HepG2 (cell line): ENCODE measurements around the gene NPHP4. TPM values are rescaled to one million over a fixed set of nuclear protein-coding genes. Genes with fewer than 3 reads are reported as not detected.

ENCODE experiments used
- ATAC-seq: fragments of 200-7000 bp; cut with Tn5 transposase; 3 replicates; pipeline ENCODE4 v1.9.1; 2020; ENCODE audit warnings: mild to moderate bottlenecking, moderate library complexity
- BruUV-seq: library from RNA; stranded (reverse); fragments of 400-500 nt; replicated peaks from 2 replicates; lab custom pipeline; 2021; lab: Mats Ljungman, UMichigan
- CTCF ChIA-PET: fragments of 300-600 bp; formaldehyde crosslinking; extraction: SDS; loops from one replicate; lab custom pipeline; 2021; ENCODE audit warnings: low total read pairs, inconsistent platforms, low intra/inter-chr PET ratio; lab: Yijun Ruan, JAX
- POLR2A ChIA-PET: fragments of 350-600 bp; sonication (Branson Sonifier 250); formaldehyde crosslinking; loops from one replicate; lab custom pipeline; 2020; ENCODE audit warnings: antibody characterized with exemption, inconsistent platforms; lab: Yijun Ruan, JAX
- DNase-seq: peaks from one replicate; pipeline ENCODE4 v3.0.0-alpha.2; 2015; ENCODE audit warnings: low spot score
- FAIRE-seq: peaks from 3 replicates; lab custom pipeline; 2011; peaks lifted over from hg19 to GRCh38; lab: Jason Lieb, UNC
- H2AFZ ChIP-seq: one replicate; pipeline ENCODE4 v1.6.1; 2011; ENCODE audit warnings: low read length, inconsistent platforms
- H3K27ac ChIP-seq: fragments of 300-600 bp; 3 replicates; pipeline ENCODE4 v1.8.0; 2011; ENCODE audit warnings: mixed run types, mild to moderate bottlenecking, mixed read lengths, low read length, inconsistent platforms; ENCODE audit not compliant: insufficient read depth; ENCODE audit errors: extremely low read length
- H3K27me3 ChIP-seq, 2 experiments: fragments of 200-600 bp in 1 of 2; 2 replicates in 1 of 2; 3 replicates in 1 of 2; pipeline versions ENCODE4 v1.6.0 to v1.8.0; 2011; ENCODE audit warnings: low read length in 2 of 2, mild to moderate bottlenecking in 2 of 2, moderate library complexity in 2 of 2, inconsistent platforms in 1 of 2; ENCODE audit not compliant: insufficient read depth in 2 of 2, control insufficient read depth in 1 of 2
- H3K36me3 ChIP-seq, 2 experiments: fragments of 200-600 bp in 1 of 2; replicated peaks in 1 of 2; 2 replicates in 1 of 2; 3 replicates in 1 of 2; pipeline versions ENCODE4 v1.5.1 to v1.8.0; 2011; ENCODE audit warnings: low read length in 2 of 2, inconsistent platforms in 1 of 2; ENCODE audit not compliant: insufficient read depth in 2 of 2, control insufficient read depth in 1 of 2
- H3K4me1 ChIP-seq: 2 replicates; pipeline ENCODE4 v1.5.1; 2012; ENCODE audit warnings: low read length, inconsistent platforms; ENCODE audit not compliant: insufficient read depth
- H3K4me2 ChIP-seq: 2 replicates; pipeline ENCODE4 v1.6.0; 2011; ENCODE audit warnings: low read depth, low read length, inconsistent platforms
- H3K4me3 ChIP-seq, 3 experiments: fragments of 200-600 bp in 1 of 3; sonication (generic), shearing (Covaris generic) in 1 of 3; replicated peaks in 1 of 3; 2 replicates each; pipeline ENCODE4 v1.5.1; 2011 to 2016; ENCODE audit warnings: low read length in 3 of 3, inconsistent platforms in 2 of 3, low read depth in 2 of 3, mild to moderate bottlenecking in 2 of 3, control low read depth in 1 of 3, mixed read lengths in 1 of 3; ENCODE audit not compliant: insufficient read depth in 1 of 3
- H3K79me2 ChIP-seq: one replicate; pipeline ENCODE4 v1.6.1; 2011; ENCODE audit warnings: low read length, inconsistent platforms; ENCODE audit not compliant: insufficient read depth
- H3K9ac ChIP-seq: 2 replicates; pipeline ENCODE4 v1.6.0; 2011; ENCODE audit warnings: mild to moderate bottlenecking, low read depth, low read length, inconsistent platforms; ENCODE audit not compliant: insufficient read depth
- H3K9me3 ChIP-seq: 2 replicates; pipeline ENCODE4 v1.5.1; 2012; ENCODE audit warnings: mild to moderate bottlenecking, low read length
- H4K20me1 ChIP-seq: 2 replicates; pipeline ENCODE4 v1.6.0; 2011; ENCODE audit warnings: inconsistent platforms, mild to moderate bottlenecking, low read length, moderate library complexity; ENCODE audit not compliant: insufficient read depth
- BRCA1 ChIP-seq: sonication (generic); formaldehyde crosslinking; IDR thresholded peaks from 2 replicates; pipeline ENCODE4 v1.4.0; 2020; ENCODE audit warnings: missing genetic modification reagents
- HMGA1 ChIP-seq: sonication (generic); formaldehyde crosslinking; conservative IDR thresholded peaks from 2 replicates; pipeline ENCODE4 v1.4.0; 2020; ENCODE audit warnings: missing genetic modification reagents
- MAFF ChIP-seq: IDR thresholded peaks from 2 replicates; pipeline ENCODE4 v1.6.1; 2011; ENCODE audit warnings: low read depth, low read length, improper control_type of control experiment
- NFYC ChIP-seq: IDR thresholded peaks from 2 replicates; pipeline ENCODE4 v1.6.1; 2016; ENCODE audit warnings: missing genetic modification reagents, missing compliant biosample characterization
- PAX8 ChIP-seq: sonication (generic); formaldehyde crosslinking; IDR thresholded peaks from 2 replicates; pipeline ENCODE4 v1.8.0; 2022; ENCODE audit warnings: mild to moderate bottlenecking, missing genetic modification reagents, borderline replicate concordance
- RNF2 ChIP-seq: fragments of 450-650 bp; conservative IDR thresholded peaks from 2 replicates; pipeline ENCODE4 v1.6.1; 2016; ENCODE audit warnings: low read depth
- U2AF1 ChIP-seq: fragments of 200-400 bp; formaldehyde crosslinking; optimal IDR thresholded peaks from 2 replicates; pipeline ENCODE3; 2017; ENCODE audit warnings: mild to moderate bottlenecking, low read depth, low read length
- WIZ ChIP-seq: sonication (generic); formaldehyde crosslinking; IDR thresholded peaks from 2 replicates; pipeline ENCODE4 v1.5.1; 2020; ENCODE audit warnings: mild to moderate bottlenecking, missing genetic modification reagents
- ZKSCAN1 ChIP-seq: fragments of 150-350 bp; IDR thresholded peaks from 2 replicates; pipeline ENCODE4 v1.6.1; 2014; ENCODE audit warnings: low read length
- WGBS: methylation state at CpG from one replicate; pipeline ENCODE4 v1.1.6; 2017; ENCODE audit warnings: low lambda C conversion rate; 5-methylcytosine and 5-hydroxymethylcytosine counted together
- in situ Hi-C: cut with HindIII; loops from 2 replicates; pipeline ENCODE4 v1.10.0; 2017; ENCODE audit warnings: low pct_unique_long_range_greater_than_20kb; ENCODE audit not compliant: extremely low pct_ligation_motif_present
- intact Hi-C: fragments of 100-400 bp; cut with micrococcal nuclease; formaldehyde crosslinking; loops from one replicate; pipeline ENCODE4 v1.10.0; 2022; ENCODE audit not compliant: unreplicated experiment
- polyA plus RNA-seq, 8 experiments: library from polyadenylated mRNA; depleted of rRNA in 3 of 8; stranded (reverse) in 7 of 8; unstranded in 1 of 8; fragments of >200 nt; fragmentation: Illumina TruSeq in 4 of 8; extraction: Trizol in 4 of 8; gene quantifications; 2 replicates each; pipeline versions ENCODE4 v1.2.1 to v1.2.3, GENCODE V29; 2011 to 2016; ENCODE audit warnings: low read depth in 4 of 8, missing spikeins in 1 of 8, mixed read lengths in 1 of 8; ENCODE audit not compliant: insufficient read depth in 1 of 8
- total RNA-seq, 5 experiments: library from RNA; depleted of rRNA; stranded (reverse); fragments of >200 nt; fragmentation: Illumina TruSeq; extraction: Trizol; gene quantifications; 2 replicates each; pipeline ENCODE4 v1.2.3, GENCODE V29; 2016; ENCODE audit warnings: low read depth in 1 of 5
- TF ChIP-seq, protein P1 (sequence below), 2 experiments: sonication (generic) in 1 of 2; formaldehyde crosslinking in 1 of 2; IDR thresholded peaks; 2 replicates each; pipeline versions ENCODE4 v1.4.0 to v1.6.1; 2016 to 2020; ENCODE audit warnings: borderline replicate concordance in 1 of 2, low read depth in 1 of 2, mild to moderate bottlenecking in 1 of 2, missing genetic modification reagents in 1 of 2
- TF ChIP-seq, protein P2 (sequence below): sonication (generic); formaldehyde crosslinking; IDR thresholded peaks from 2 replicates; pipeline ENCODE4 v1.9.0; 2021; ENCODE audit warnings: missing genetic modification reagents, borderline replicate concordance

Gene NPHP4
- total and polyA plus RNA-seq, 2 of the 13 experiments (the other 11 are each of a cell fraction or from before 2014, with no cell fraction given) = 4.4 to 6.8 TPM

DNA sequence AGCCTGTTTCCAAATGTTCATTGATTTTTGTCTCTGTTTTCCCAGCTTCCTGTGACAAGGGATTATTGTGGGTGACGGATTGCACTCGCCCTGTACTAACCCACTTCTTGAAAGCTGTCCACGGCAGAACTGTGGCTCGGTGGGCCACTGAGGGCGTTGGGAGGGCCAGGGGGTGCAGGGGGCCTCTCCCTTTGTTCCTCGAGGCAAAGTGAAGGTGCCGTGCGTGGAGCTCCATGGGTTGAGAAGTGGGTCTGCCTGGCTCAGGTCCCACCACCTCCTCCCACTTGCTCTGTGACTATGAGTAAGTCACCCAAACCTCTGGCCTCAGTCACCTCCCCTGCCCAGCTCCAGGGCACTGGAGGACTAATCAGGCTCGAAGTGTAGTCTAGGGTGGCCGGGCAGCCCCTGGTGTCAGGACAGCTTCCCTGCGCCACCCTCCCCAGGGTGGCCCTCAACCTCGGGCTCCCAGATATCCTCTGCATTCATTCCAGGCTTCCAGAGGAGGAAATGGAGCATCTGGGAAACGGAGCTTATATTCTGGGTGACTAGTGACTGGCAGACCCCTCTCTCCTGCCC is 148.6 kb downstream of the NPHP4 start:
- no TSS peak for BruUV-seq
- H3K4me3 ChIP-seq = no peak overlapping the region
- no peak for ATAC-seq
- H2AFZ ChIP-seq = no peak overlapping the region
- ChIA-PET CTCF (no interaction called here), POLR2A (no interaction called here)
- no peaks in the 10 kb centered on the region for H4K20me1 ChIP-seq
- WGBS = 4% methylated on average over 9 of the region's 13 CpGs
- no peaks in the 10 kb centered on the region for H3K4me1 ChIP-seq
- no peak overlapping the region for H3K9ac ChIP-seq
- no peak for DNase-seq
- H3K27me3 ChIP-seq = peaks cover 8 to 46% of the 10 kb centered on the region in 2 experiments; a peak in 4 of 5 replicates
- no peak for FAIRE-seq
- no peaks in the 10 kb centered on the region for H3K36me3 ChIP-seq
- no peaks in the 10 kb centered on the region for H3K79me2 ChIP-seq
- in situ Hi-C loops (no loop called here), intact Hi-C loops (no loop called here)
- H3K4me2 ChIP-seq = no peak overlapping the region
- H3K9me3 ChIP-seq = no peaks in the 10 kb centered on the region
- no peak overlapping the region for H3K27ac ChIP-seq
- TF ChIP-seq RNF2 (no peak), MAFF (no peak), NFYC (CRISPR knock-in tag) (no peak), HMGA1 (CRISPR knock-in tag) (no peak), PAX8 (CRISPR knock-in tag) (no peak), ZKSCAN1 (no peak), BRCA1 (no peak), U2AF1 (no peak), WIZ (no peak)
- TF ChIP-seq, protein P1, sequence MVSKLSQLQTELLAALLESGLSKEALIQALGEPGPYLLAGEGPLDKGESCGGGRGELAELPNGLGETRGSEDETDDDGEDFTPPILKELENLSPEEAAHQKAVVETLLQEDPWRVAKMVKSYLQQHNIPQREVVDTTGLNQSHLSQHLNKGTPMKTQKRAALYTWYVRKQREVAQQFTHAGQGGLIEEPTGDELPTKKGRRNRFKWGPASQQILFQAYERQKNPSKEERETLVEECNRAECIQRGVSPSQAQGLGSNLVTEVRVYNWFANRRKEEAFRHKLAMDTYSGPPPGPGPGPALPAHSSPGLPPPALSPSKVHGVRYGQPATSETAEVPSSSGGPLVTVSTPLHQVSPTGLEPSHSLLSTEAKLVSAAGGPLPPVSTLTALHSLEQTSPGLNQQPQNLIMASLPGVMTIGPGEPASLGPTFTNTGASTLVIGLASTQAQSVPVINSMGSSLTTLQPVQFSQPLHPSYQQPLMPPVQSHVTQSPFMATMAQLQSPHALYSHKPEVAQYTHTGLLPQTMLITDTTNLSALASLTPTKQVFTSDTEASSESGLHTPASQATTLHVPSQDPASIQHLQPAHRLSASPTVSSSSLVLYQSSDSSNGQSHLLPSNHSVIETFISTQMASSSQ (IDR thresholded peaks at IDR 0.05; ENCODE audit: low read depth) = no peak
- TF ChIP-seq, protein P1 (CRISPR knock-in tag; IDR thresholded peaks at IDR 0.05; ENCODE audit: borderline replicate concordance) = no peak
- TF ChIP-seq, protein P2, sequence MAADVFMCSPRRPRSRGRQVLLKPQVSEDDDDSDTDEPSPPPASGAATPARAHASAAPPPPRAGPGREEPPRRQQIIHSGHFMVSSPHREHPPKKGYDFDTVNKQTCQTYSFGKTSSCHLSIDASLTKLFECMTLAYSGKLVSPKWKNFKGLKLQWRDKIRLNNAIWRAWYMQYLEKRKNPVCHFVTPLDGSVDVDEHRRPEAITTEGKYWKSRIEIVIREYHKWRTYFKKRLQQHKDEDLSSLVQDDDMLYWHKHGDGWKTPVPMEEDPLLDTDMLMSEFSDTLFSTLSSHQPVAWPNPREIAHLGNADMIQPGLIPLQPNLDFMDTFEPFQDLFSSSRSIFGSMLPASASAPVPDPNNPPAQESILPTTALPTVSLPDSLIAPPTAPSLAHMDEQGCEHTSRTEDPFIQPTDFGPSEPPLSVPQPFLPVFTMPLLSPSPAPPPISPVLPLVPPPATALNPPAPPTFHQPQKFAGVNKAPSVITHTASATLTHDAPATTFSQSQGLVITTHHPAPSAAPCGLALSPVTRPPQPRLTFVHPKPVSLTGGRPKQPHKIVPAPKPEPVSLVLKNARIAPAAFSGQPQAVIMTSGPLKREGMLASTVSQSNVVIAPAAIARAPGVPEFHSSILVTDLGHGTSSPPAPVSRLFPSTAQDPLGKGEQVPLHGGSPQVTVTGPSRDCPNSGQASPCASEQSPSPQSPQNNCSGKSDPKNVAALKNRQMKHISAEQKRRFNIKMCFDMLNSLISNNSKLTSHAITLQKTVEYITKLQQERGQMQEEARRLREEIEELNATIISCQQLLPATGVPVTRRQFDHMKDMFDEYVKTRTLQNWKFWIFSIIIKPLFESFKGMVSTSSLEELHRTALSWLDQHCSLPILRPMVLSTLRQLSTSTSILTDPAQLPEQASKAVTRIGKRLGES (CRISPR knock-in tag) = no peak
- TF ChIP-seq, all 625 proteins: peak for 0
